Peyer's patch (tissue), 4 donors: ENCODE data around the gene EN1. TPM values are rescaled to one million over a fixed set of nuclear protein-coding genes. Genes with fewer than 3 reads are reported as not detected.

Experiments used
- DNase-seq, 3 donors: peaks; one replicate each; pipeline ENCODE4 v3.0.0-alpha.2; 2017 to 2019
- H3K27ac ChIP-seq, 4 donors: fragments of 200-600 bp; sonication (generic); one replicate each; pipeline ENCODE4 v1.5.1; 2016 to 2019
- H3K27me3 ChIP-seq, 2 donors: fragments of 200-600 bp; sonication (generic); one replicate each; pipeline ENCODE4 v1.5.1; 2019
- H3K36me3 ChIP-seq, 3 donors: fragments of 200-600 bp; sonication (generic); one replicate each; pipeline ENCODE4 v1.5.1; 2016 to 2019
- H3K4me1 ChIP-seq, 4 donors: fragments of 200-600 bp; sonication (generic); one replicate each; pipeline ENCODE4 v1.5.1; 2016 to 2019
- H3K4me3 ChIP-seq, 4 donors: fragments of 200-600 bp; sonication (generic); 1 replicate in 3 of 4; 2 replicates in 1 of 4; pipeline ENCODE4 v1.5.1; 2016 to 2019; ENCODE audit warnings: mild to moderate bottlenecking in 1 of 4
- H3K9me3 ChIP-seq, 4 donors: fragments of 200-600 bp; sonication (generic); one replicate each; pipeline ENCODE4 v1.5.1; 2016 to 2019; ENCODE audit warnings: mild to moderate bottlenecking in 1 of 4
- POLR2A ChIP-seq, 2 donors: fragments of 450-650 bp; IDR thresholded peaks; one replicate each; pipeline ENCODE4 v1.5.1; 2017; ENCODE audit warnings: antibody characterized with exemption in 2 of 2, mild to moderate bottlenecking in 2 of 2, moderate library complexity in 2 of 2
- total RNA-seq, 4 donors: library from RNA; depleted of rRNA; stranded (reverse); fragments of >200 nt; gene quantifications; one replicate each; pipeline ENCODE4 v1.1.0, GENCODE V29; 2016
- TF ChIP-seq, protein P1 (sequence below), 6 experiments: fragments of 450-650 bp in 4 of 6; fragments of 200-600 bp in 2 of 6; sonication (generic) in 1 of 6; IDR thresholded peaks; one replicate each; pipeline ENCODE4 v1.5.1; 2017 to 2019; ENCODE audit warnings: antibody characterized with exemption in 6 of 6, mild to moderate bottlenecking in 3 of 6, moderate library complexity in 1 of 6

Gene EN1
- total RNA-seq, 4 donors from 2014 or later: not detected

DNA sequence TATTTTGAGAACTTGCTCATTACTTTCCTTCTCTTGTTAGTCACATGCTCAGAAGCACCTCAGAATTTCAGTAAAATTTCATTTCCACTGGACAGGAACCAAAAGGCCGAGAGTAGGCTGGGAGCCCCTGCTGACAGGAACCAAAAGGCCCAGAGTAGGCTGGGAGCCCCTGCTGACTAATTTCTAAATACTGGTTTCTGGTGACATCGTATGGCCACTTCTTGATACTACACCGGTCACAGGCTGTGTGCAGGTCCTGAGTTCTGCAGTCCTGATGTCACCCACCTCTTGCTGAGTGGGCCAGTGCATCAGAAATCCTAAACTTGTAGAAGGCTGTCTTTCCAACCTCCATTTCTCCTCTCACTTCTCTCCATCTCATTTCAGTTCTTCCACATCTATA lies 17.7 kb upstream of the EN1 start:
- Histone ChIP-seq H3K9me3 (no peaks in the 10 kb centered on the region), H3K4me3 (no peak overlapping the region), H3K4me1 (no peaks in the 10 kb centered on the region), H3K27ac (no peak overlapping the region), H3K27me3 (no peaks in the 10 kb centered on the region), H3K36me3 (no peaks in the 10 kb centered on the region)
- DNase-seq: no peak
- TF ChIP-seq, protein P1, sequence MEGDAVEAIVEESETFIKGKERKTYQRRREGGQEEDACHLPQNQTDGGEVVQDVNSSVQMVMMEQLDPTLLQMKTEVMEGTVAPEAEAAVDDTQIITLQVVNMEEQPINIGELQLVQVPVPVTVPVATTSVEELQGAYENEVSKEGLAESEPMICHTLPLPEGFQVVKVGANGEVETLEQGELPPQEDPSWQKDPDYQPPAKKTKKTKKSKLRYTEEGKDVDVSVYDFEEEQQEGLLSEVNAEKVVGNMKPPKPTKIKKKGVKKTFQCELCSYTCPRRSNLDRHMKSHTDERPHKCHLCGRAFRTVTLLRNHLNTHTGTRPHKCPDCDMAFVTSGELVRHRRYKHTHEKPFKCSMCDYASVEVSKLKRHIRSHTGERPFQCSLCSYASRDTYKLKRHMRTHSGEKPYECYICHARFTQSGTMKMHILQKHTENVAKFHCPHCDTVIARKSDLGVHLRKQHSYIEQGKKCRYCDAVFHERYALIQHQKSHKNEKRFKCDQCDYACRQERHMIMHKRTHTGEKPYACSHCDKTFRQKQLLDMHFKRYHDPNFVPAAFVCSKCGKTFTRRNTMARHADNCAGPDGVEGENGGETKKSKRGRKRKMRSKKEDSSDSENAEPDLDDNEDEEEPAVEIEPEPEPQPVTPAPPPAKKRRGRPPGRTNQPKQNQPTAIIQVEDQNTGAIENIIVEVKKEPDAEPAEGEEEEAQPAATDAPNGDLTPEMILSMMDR (IDR thresholded peaks at IDR 0.05): peak in 4 of 6 experiments; percentile 23 to 54 (median 50)
- no peak for TF ChIP-seq POLR2A (IDR thresholded peaks at IDR 0.05)

DNA sequence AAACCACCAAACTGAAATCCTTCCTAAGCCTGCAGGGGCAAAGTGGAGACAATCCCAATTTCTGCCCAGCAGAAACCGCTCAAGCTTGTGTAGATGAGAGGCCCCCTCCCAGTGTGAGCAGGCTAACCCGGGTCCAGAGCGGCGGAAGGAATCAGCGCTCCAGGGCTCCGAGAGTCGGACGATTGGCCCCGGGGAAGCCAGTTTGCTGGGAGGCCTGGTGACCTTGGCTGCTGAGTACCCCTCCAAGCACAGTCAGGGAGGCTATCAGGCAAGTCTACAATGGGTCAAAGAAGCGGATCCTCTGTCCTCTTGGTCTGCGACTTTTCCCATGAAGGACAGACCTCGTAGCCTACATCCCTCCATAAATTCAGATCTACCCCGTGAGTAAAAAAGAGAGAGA lies 16.8 kb upstream of the EN1 start:
- Histone ChIP-seq H3K9me3 (no peaks in the 10 kb centered on the region), H3K4me3 (no peak overlapping the region), H3K4me1 (no peaks in the 10 kb centered on the region), H3K27ac (no peak overlapping the region), H3K36me3 (no peaks in the 10 kb centered on the region), H3K27me3 (peaks cover 0 to 3% of the 10 kb centered on the region in 2 donors)
- TF ChIP-seq, protein P1 (IDR thresholded peaks at IDR 0.05): no peak
- no peak for TF ChIP-seq POLR2A (IDR thresholded peaks at IDR 0.05)
- DNase-seq: no peak

DNA sequence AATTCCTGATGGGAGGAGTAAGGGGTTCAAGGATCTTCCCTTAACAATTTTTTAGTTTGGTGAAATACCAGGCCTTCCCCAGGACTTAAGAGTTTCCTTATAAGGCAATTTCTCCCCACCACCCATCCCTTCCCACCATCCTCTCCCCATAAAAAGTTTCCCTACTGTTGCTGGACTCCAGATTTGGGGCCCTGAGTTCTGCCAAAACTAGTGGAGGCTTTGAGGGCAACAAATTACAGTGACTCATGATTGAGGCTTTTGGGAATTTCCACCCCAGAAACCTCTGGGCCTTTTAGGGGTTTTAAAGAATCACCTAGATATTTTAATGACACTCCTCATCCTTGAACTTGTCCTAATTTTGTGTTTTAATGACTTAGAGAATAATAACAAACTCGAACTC lies 14.3 kb upstream of the EN1 start:
- Histone ChIP-seq H3K27ac (no peak overlapping the region), H3K4me3 (no peak overlapping the region), H3K4me1 (peaks cover 0 to 4% (median under 1%) of the 10 kb centered on the region in 4 donors), H3K27me3 (peaks cover 0 to 26% of the 10 kb centered on the region in 2 donors), H3K36me3 (no peaks in the 10 kb centered on the region), H3K9me3 (no peaks in the 10 kb centered on the region)
- no peak for TF ChIP-seq POLR2A (IDR thresholded peaks at IDR 0.05)
- TF ChIP-seq, protein P1 (IDR thresholded peaks at IDR 0.05): no peak
- DNase-seq: no peak

DNA sequence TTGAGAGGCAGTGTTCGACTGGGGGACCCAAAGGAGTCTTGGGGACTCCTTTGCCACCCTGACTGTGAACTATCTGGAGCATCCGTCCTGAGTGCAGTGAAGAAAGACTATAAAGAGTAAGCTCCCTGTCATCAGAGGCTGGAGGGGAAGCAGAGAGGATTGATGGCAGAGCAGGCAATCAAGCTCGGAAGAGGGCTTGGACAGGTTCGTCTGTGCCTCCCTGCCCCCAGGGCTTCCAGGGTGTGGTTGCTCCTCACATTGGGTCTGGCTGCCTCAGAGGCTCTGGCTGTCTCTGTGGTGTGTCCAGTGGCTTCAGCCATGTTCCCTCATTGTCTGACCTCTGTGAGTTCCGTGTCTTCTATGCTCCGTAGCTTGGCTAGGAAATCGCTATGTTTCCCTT lies 13.8 kb upstream of the EN1 start:
- no peak for DNase-seq
- Histone ChIP-seq H3K4me3 (no peak overlapping the region), H3K9me3 (no peaks in the 10 kb centered on the region), H3K27me3 (peaks cover 0 to 31% of the 10 kb centered on the region in 2 donors), H3K4me1 (peaks cover 0 to 6% (median 3%) of the 10 kb centered on the region in 4 donors), H3K36me3 (no peaks in the 10 kb centered on the region), H3K27ac (no peak overlapping the region)
- TF ChIP-seq POLR2A (IDR thresholded peaks at IDR 0.05): no peak
- TF ChIP-seq, protein P1 (IDR thresholded peaks at IDR 0.05): no peak

DNA sequence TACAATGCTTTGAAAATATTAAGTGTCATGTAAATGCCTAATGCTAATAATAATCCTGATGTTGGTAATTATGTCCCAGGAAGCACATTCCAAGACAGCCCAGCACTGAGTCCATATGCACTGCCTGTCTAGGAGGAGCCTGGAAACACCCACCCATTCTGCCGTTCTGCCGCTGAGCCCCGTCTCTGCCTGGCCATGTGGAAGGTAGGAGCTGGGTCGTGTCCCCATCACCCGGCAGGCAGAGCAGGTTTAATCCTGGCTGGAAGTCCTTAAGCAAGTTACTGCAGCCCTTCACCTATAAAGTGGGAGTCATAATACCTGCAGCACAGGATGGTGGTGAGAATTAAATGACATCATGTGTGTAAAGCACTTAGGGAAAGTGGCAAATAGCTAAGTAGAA lies 13.1 kb upstream of the EN1 start:
- no peak overlapping the region for H3K27ac ChIP-seq
- H3K4me3 ChIP-seq: no peak overlapping the region
- no peaks in the 10 kb centered on the region for H3K36me3 ChIP-seq
- no peak for DNase-seq
- no peak for TF ChIP-seq POLR2A (IDR thresholded peaks at IDR 0.05)
- TF ChIP-seq, protein P1 (IDR thresholded peaks at IDR 0.05): no peak
- peaks cover 0 to 38% of the 10 kb centered on the region in 2 donors for H3K27me3 ChIP-seq
- no peaks in the 10 kb centered on the region for H3K9me3 ChIP-seq
- H3K4me1 ChIP-seq: peaks cover 0 to 13% (median 8%) of the 10 kb centered on the region in 4 donors
